Measurements from ENCODE around the gene CACTIN. TPM values are rescaled to one million over a fixed set of nuclear protein-coding genes. Genes with fewer than 3 reads are reported as not detected.

The CACTIN gene
- polyA plus RNA-seq, 1 of the 3 experiments (the other 2 are of a cell fraction) = 36.4 TPM

DNA sequence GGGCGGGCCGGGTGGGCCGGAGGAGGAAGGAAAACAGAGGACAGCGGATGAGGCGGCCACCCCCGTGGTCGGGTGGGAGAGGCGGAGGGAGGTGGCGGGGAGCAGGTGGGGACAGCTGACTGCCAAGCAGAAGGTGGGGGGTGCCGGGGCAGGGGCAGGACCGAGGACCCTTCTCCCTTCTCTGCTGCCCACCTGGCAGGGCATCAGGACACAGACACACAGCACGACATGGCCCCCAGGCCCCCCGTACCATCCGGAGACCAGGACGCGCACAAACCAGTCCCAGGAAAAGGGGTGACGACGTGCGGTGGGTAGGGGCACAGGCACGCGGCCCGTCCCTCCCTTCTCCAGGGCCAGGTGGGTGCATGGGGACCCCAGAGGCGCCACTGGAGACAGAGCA lies 11.0 kb upstream of the CACTIN start:
- Histone ChIP-seq H3K9ac (no peak overlapping the region), H3K4me1 (ENCODE audit: control insufficient read depth in 1 of 2, insufficient read depth in 2 of 2, low read depth in 1 of 2, low read length in 1 of 2) (no peaks in the 10 kb centered on the region), H3K9me2 (no peaks in the 10 kb centered on the region), H2AFZ (ENCODE audit: low read depth) (no peak overlapping the region), H3K27ac (ENCODE audit: low read depth in 2 of 2, low read length in 1 of 2) (no peak overlapping the region), H3K36me3 (replicated peaks in 1 of 2; ENCODE audit: control insufficient read depth in 1 of 2, insufficient read depth in 2 of 2, low read length in 1 of 2) (peaks cover 0 to 28% of the 10 kb centered on the region in 2 experiments), H3K4me3 (ENCODE audit: low read depth in 2 of 2, low read length in 1 of 2) (no peak overlapping the region), H3F3A (replicated peaks; ENCODE audit: insufficient read depth) (no peaks in the 10 kb centered on the region), H3K9me3 (no peaks in the 10 kb centered on the region), H4K20me1 (ENCODE audit: insufficient read depth) (no peaks in the 10 kb centered on the region), H3K27me3 (ENCODE audit: insufficient read depth) (no peaks in the 10 kb centered on the region), H3K79me2 (ENCODE audit: insufficient read depth) (no peaks in the 10 kb centered on the region), H3K4me2 (no peak overlapping the region)
- DNase-seq = no peak
- POLR2A ChIA-PET = no interaction called here
- TF ChIP-seq CHD2 (IDR thresholded peaks at IDR 0.05; ENCODE audit: low read length, partially characterized antibody) (no peak), FOXM1 (IDR thresholded peaks at IDR 0.05; ENCODE audit: low read depth) (no peak), USF2 (IDR thresholded peaks at IDR 0.05; ENCODE audit: borderline replicate concordance, low read depth, low read length) (no peak), EP300 (IDR thresholded peaks at IDR 0.05; ENCODE audit: borderline replicate concordance in 1 of 2, low read depth in 1 of 2, low read length in 1 of 2) (no peak), ELF1 (IDR thresholded peaks at IDR 0.05) (no peak), MXI1 (IDR thresholded peaks at IDR 0.05; ENCODE audit: low read depth, low read length) (no peak), EZH2phosphoT487 (IDR thresholded peaks at IDR 0.05; ENCODE audit: borderline replicate concordance, low read depth) (no peak), TCF12 (IDR thresholded peaks at IDR 0.05) (no peak), GATA2 (CRISPR knock-in tag; IDR thresholded peaks at IDR 0.05) (no peak)
- TF ChIP-seq, protein P1, sequence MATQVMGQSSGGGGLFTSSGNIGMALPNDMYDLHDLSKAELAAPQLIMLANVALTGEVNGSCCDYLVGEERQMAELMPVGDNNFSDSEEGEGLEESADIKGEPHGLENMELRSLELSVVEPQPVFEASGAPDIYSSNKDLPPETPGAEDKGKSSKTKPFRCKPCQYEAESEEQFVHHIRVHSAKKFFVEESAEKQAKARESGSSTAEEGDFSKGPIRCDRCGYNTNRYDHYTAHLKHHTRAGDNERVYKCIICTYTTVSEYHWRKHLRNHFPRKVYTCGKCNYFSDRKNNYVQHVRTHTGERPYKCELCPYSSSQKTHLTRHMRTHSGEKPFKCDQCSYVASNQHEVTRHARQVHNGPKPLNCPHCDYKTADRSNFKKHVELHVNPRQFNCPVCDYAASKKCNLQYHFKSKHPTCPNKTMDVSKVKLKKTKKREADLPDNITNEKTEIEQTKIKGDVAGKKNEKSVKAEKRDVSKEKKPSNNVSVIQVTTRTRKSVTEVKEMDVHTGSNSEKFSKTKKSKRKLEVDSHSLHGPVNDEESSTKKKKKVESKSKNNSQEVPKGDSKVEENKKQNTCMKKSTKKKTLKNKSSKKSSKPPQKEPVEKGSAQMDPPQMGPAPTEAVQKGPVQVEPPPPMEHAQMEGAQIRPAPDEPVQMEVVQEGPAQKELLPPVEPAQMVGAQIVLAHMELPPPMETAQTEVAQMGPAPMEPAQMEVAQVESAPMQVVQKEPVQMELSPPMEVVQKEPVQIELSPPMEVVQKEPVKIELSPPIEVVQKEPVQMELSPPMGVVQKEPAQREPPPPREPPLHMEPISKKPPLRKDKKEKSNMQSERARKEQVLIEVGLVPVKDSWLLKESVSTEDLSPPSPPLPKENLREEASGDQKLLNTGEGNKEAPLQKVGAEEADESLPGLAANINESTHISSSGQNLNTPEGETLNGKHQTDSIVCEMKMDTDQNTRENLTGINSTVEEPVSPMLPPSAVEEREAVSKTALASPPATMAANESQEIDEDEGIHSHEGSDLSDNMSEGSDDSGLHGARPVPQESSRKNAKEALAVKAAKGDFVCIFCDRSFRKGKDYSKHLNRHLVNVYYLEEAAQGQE (IDR thresholded peaks at IDR 0.05; ENCODE audit: low read depth, low read length) = no peak
- WGBS (ENCODE audit: low lambda C conversion rate) = 92% methylated on average over 10 of the region's 23 CpGs
- CTCF ChIA-PET = no interaction called here

GRCh38 chr19:3636962-3637361 lies 10.4 kb upstream of the CACTIN start:
- H3K4me2 ChIP-seq = no peak overlapping the region
- no peak for DNase-seq
- ChIA-PET CTCF (no interaction called here), POLR2A (no interaction called here)
- no peak overlapping the region for H2AFZ ChIP-seq (ENCODE audit: low read depth)
- no peaks in the 10 kb centered on the region for H3K4me1 ChIP-seq (ENCODE audit: control insufficient read depth in 1 of 2, insufficient read depth in 2 of 2, low read depth in 1 of 2, low read length in 1 of 2)
- no peaks in the 10 kb centered on the region for H3K9me2 ChIP-seq
- no peaks in the 10 kb centered on the region for H4K20me1 ChIP-seq (ENCODE audit: insufficient read depth)
- H3K27me3 ChIP-seq (ENCODE audit: insufficient read depth) = no peaks in the 10 kb centered on the region
- 95% methylated on average over 7 of the region's 20 CpGs for WGBS (ENCODE audit: low lambda C conversion rate)
- H3K79me2 ChIP-seq (ENCODE audit: insufficient read depth) = no peaks in the 10 kb centered on the region
- no peak overlapping the region for H3K4me3 ChIP-seq (ENCODE audit: low read depth in 2 of 2, low read length in 1 of 2)
- peaks cover 0 to 32% of the 10 kb centered on the region in 2 experiments for H3K36me3 ChIP-seq (replicated peaks in 1 of 2; ENCODE audit: control insufficient read depth in 1 of 2, insufficient read depth in 2 of 2, low read length in 1 of 2)
- no peaks in the 10 kb centered on the region for H3F3A ChIP-seq (replicated peaks; ENCODE audit: insufficient read depth)
- no peak overlapping the region for H3K27ac ChIP-seq (ENCODE audit: low read depth in 2 of 2, low read length in 1 of 2)
- no peaks in the 10 kb centered on the region for H3K9me3 ChIP-seq
- H3K9ac ChIP-seq = no peak overlapping the region
- TF ChIP-seq ZBTB33 (IDR thresholded peaks at IDR 0.05; ENCODE audit: borderline replicate concordance, low read depth) (no peak), YY1 (IDR thresholded peaks at IDR 0.05; ENCODE audit: low read depth) (no peak), MEF2A (IDR thresholded peaks at IDR 0.05; ENCODE audit: borderline replicate concordance, low read depth) (no peak), CHD2 (IDR thresholded peaks at IDR 0.05; ENCODE audit: low read length, partially characterized antibody) (no peak), IRF3 (IDR thresholded peaks at IDR 0.05; ENCODE audit: low read depth, low read length) (no peak), PBX3 (IDR thresholded peaks at IDR 0.05) (no peak), USF2 (IDR thresholded peaks at IDR 0.05; ENCODE audit: borderline replicate concordance, low read depth, low read length) (no peak), EP300 (IDR thresholded peaks at IDR 0.05; ENCODE audit: borderline replicate concordance in 1 of 2, low read depth in 1 of 2, low read length in 1 of 2) (no peak), RCOR1 (IDR thresholded peaks at IDR 0.05; ENCODE audit: low read length) (no peak), RXRA (IDR thresholded peaks at IDR 0.05; ENCODE audit: borderline replicate concordance, low read depth) (no peak), FOSL2 (IDR thresholded peaks at IDR 0.05; ENCODE audit: borderline replicate concordance, low read depth) (no peak)
